Measurements from ENCODE around the gene NRIP3. TPM values are rescaled to one million over a fixed set of nuclear protein-coding genes. Genes with fewer than 3 reads are reported as not detected.
"Not testable (repeated sequence)": the region's sequence is repeated elsewhere in the genome, so short reads cannot be mapped to it uniquely, and the experiment has no call there.

NRIP3 gene
- total RNA-seq, 8 experiments from 2014 or later, result 2.1 to 19.4 (median 8.2) TPM

- Histone ChIP-seq H3K27ac (no peak overlapping the region), H3K4me1 (replicated peaks in 1 of 2) (peaks cover 14 to 16% of the 10 kb centered on the region in 2 donors), H3K4me3 (no peak overlapping the region)
- 0 to 86% (median 55%) methylated on average over 1 to 2 of the region's 2 CpGs; no CpG with 5 or more reads in 4 of the 10 experiments for WGBS, 10 experiments
- in situ Hi-C loops (cut with MboI; ENCODE audit: low pct_unique_long_range_greater_than_20kb in 2 of 9, low sequenced_read_pairs in 9 of 9, unreplicated experiment in 9 of 9), result no loop called here
- ATAC-seq (replicated peaks in 6 of 8), result no peak
Observed at GRCh38 chr11:8961401-8961800, 42.4 kb downstream of the NRIP3 start.

GRCh38 chr11:8959546-8960166, 44.1 kb downstream of the NRIP3 start:
- Histone ChIP-seq H3K27ac (no peak overlapping the region), H3K4me3 (no peak overlapping the region), H3K4me1 (replicated peaks in 1 of 2) (peaks cover 3 to 9% of the 10 kb centered on the region in 2 donors)
- ATAC-seq (replicated peaks in 6 of 8), result peak in 2 of 8 experiments; percentile 2 to 8
- WGBS, 10 experiments, result 6 to 80% (median 33%) methylated on average over 1 to 2 of the region's 2 CpGs; no CpG with 5 or more reads in 2 of the 10 experiments
- in situ Hi-C loops (cut with MboI; ENCODE audit: low pct_unique_long_range_greater_than_20kb in 2 of 9, low sequenced_read_pairs in 9 of 9, unreplicated experiment in 9 of 9), result no loop called here

- WGBS, 10 experiments, result 88 to 100% (median 94%) methylated on average over 1 to 4 of the region's 4 CpGs; no CpG with 5 or more reads in 2 of the 10 experiments
- Histone ChIP-seq H3K27ac (no peak overlapping the region), H3K4me1 (replicated peaks in 1 of 2) (peaks cover 0 to 3% of the 10 kb centered on the region in 2 donors), H3K4me3 (no peak overlapping the region)
- in situ Hi-C loops (cut with MboI; ENCODE audit: low pct_unique_long_range_greater_than_20kb in 2 of 9, low sequenced_read_pairs in 9 of 9, unreplicated experiment in 9 of 9), result no loop called here
- ATAC-seq (replicated peaks in 6 of 8), result no peak
Observed at GRCh38 chr11:8956860-8957259, 46.9 kb downstream of the NRIP3 start.

GRCh38 chr11:8948886-8949285, 54.9 kb downstream of the NRIP3 start:
- Histone ChIP-seq H3K4me3 (no peak overlapping the region), H3K27ac (no peak overlapping the region), H3K4me1 (replicated peaks in 1 of 2) (no peaks in the 10 kb centered on the region)
- ATAC-seq (replicated peaks in 6 of 8), result peak in 1 of 8 experiments; percentile 8
- WGBS, 10 experiments, result 76 to 100% (median 95%) methylated on average over 1 to 3 of the region's 3 CpGs
- in situ Hi-C loops (cut with MboI; ENCODE audit: low pct_unique_long_range_greater_than_20kb in 2 of 9, low sequenced_read_pairs in 9 of 9, unreplicated experiment in 9 of 9), result no loop called here

- in situ Hi-C loops (cut with MboI; ENCODE audit: low pct_unique_long_range_greater_than_20kb in 2 of 9, low sequenced_read_pairs in 9 of 9, unreplicated experiment in 9 of 9), result no loop called here
- Histone ChIP-seq H3K4me3 (no peak overlapping the region), H3K4me1 (replicated peaks in 1 of 2) (no peaks in the 10 kb centered on the region), H3K27ac (no peak overlapping the region)
- no peak for ATAC-seq (replicated peaks in 6 of 8)
- WGBS, 10 experiments, result 60 to 97% (median 88%) methylated on average over 1 to 4 of the region's 4 CpGs; no CpG with 5 or more reads in 1 of the 10 experiments
Observed at GRCh38 chr11:8947230-8947943, 56.4 kb downstream of the NRIP3 start.

- Histone ChIP-seq H3K4me1 (replicated peaks in 1 of 2) (no peaks in the 10 kb centered on the region), H3K4me3 (no peak within 1 kb of the TSS), H3K27ac (no peak within 1 kb of the TSS)
- ATAC-seq (replicated peaks in 6 of 8), result no peak
- WGBS, 10 experiments, result 50 to 96% (median 76%) methylated on average over 2 to 5 of the region's 5 CpGs
- in situ Hi-C loops (cut with MboI; ENCODE audit: low pct_unique_long_range_greater_than_20kb in 2 of 9, low sequenced_read_pairs in 9 of 9, unreplicated experiment in 9 of 9), result no loop called here
Observed at GRCh38 chr11:8942518-8943066, 61.2 kb downstream of the NRIP3 start, which contains the start of gene ASCL3. TSS of gene ASCL3 (minus strand) at chr11:8943016. CDS start at chr11:8938161, 4,855 bp downstream.

GRCh38 chr11:8941341-8942103, 62.3 kb downstream of the NRIP3 start:
- H3K4me3 ChIP-seq, result no peak overlapping the region
- no peak for ATAC-seq (replicated peaks in 6 of 8)
- 49 to 93% (median 75%) methylated on average over 3 to 8 of the region's 8 CpGs for WGBS, 10 experiments
- in situ Hi-C loops (cut with MboI; ENCODE audit: low pct_unique_long_range_greater_than_20kb in 2 of 9, low sequenced_read_pairs in 9 of 9, unreplicated experiment in 9 of 9), result no loop called here
- no peaks in the 10 kb centered on the region for H3K4me1 ChIP-seq (replicated peaks in 1 of 2)
- H3K27ac ChIP-seq, result no peak overlapping the region

- in situ Hi-C loops (cut with MboI; ENCODE audit: low pct_unique_long_range_greater_than_20kb in 2 of 9, low sequenced_read_pairs in 9 of 9, unreplicated experiment in 9 of 9), result no loop called here
Observed at GRCh38 chr11:8937659-8938058, 66.1 kb downstream of the NRIP3 start.

GRCh38 chr11:8937159-8937558, 66.6 kb downstream of the NRIP3 start:
- in situ Hi-C loops (cut with MboI; ENCODE audit: low pct_unique_long_range_greater_than_20kb in 2 of 9, low sequenced_read_pairs in 9 of 9, unreplicated experiment in 9 of 9), result no loop called here
- WGBS, 10 experiments, result 60 to 100% (median 80%) methylated on average over 1 to 10 of the region's 10 CpGs; no CpG with 5 or more reads in 3 of the 10 experiments
- no peak for ATAC-seq (replicated peaks in 6 of 8)

More at GRCh38 chr11:8937659-8938058, 66.1 kb downstream of the NRIP3 start:
- Histone ChIP-seq H3K4me3 (no peak overlapping the region), H3K4me1 (replicated peaks in 1 of 2) (peaks cover 0 to 6% of the 10 kb centered on the region in 2 donors), H3K27ac (no peak overlapping the region)
- no peak for ATAC-seq (replicated peaks in 6 of 8)
- WGBS, 10 experiments, result 58 to 100% (median 91%) methylated on average over 1 to 10 of the region's 14 CpGs; no CpG with 5 or more reads in 1 of the 10 experiments

GRCh38 chr11:8935789-8936188, 68.0 kb downstream of the NRIP3 start:
- ATAC-seq (replicated peaks in 6 of 8); H3K4me3 ChIP-seq; in situ Hi-C loops (cut with MboI; ENCODE audit: low pct_unique_long_range_greater_than_20kb in 2 of 9, low sequenced_read_pairs in 9 of 9, unreplicated experiment in 9 of 9); H3K27ac ChIP-seq; H3K4me1 ChIP-seq (replicated peaks in 1 of 2): not testable (repeated sequence)
- whole genome bisulfite sequencing, 10 experiments, result 70 to 100% (median 100%) methylated on average over 1 to 2 of the region's 2 CpGs; no CpG with 5 or more reads in 5 of the 10 experiments

More at GRCh38 chr11:8937159-8937558, 66.6 kb downstream of the NRIP3 start:
- peaks cover 0 to 6% of the 10 kb centered on the region in 2 donors for H3K4me1 ChIP-seq (replicated peaks in 1 of 2)
- no peak overlapping the region for H3K4me3 ChIP-seq
- H3K27ac ChIP-seq, result no peak overlapping the region

- ATAC-seq (replicated peaks in 6 of 8), result peak in 6 of 8 experiments; percentile 58 to 91 (median 77)
- in situ Hi-C loops (cut with MboI; ENCODE audit: low pct_unique_long_range_greater_than_20kb in 2 of 9, low sequenced_read_pairs in 9 of 9, unreplicated experiment in 9 of 9), result no loop called here
- Histone ChIP-seq H3K4me3 (no peak overlapping the region), H3K27ac (no peak overlapping the region), H3K4me1 (replicated peaks in 1 of 2) (peaks cover 0 to 6% of the 10 kb centered on the region in 2 donors)
- 26 to 92% (median 43%) methylated on average over 2 to 13 of the region's 14 CpGs for WGBS, 10 experiments
Observed at GRCh38 chr11:8934742-8935488, 68.9 kb downstream of the NRIP3 start.

- no peak overlapping the region for H3K4me3 ChIP-seq
- no peak for ATAC-seq (replicated peaks in 6 of 8)
- WGBS, 10 experiments, result 90 to 100% (median 100%) methylated on average over 1 to 4 of the region's 6 CpGs; no CpG with 5 or more reads in 4 of the 10 experiments
- in situ Hi-C loops (cut with MboI; ENCODE audit: low pct_unique_long_range_greater_than_20kb in 2 of 9, low sequenced_read_pairs in 9 of 9, unreplicated experiment in 9 of 9), result no loop called here
- H3K4me1 ChIP-seq (replicated peaks in 1 of 2), result peaks cover 0 to 6% of the 10 kb centered on the region in 2 donors
- H3K27ac ChIP-seq, result no peak overlapping the region
Observed at GRCh38 chr11:8933931-8934330, 69.9 kb downstream of the NRIP3 start.

Measured in motor neuron (in vitro differentiated cells).